Measurements from ENCODE around the gene ACKR4.

ACKR4 gene

DNA sequence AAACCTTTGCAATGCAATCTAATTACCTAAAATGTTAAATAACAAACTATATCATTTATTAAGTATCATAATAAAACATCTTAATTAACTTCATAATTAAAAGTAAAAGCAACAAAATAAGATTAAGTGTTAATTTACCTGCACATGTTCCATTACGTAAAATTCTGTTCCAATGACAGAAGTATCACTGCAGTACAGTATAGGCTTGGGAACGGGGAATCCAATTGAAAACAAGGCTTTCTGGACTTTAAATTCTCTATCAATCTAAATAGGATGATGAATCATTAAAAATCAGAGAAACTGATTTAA, 45.4 kb downstream of the ACKR4 start:
- Histone ChIP-seq H3K9me3 (no peaks in the 10 kb centered on the region), H3K4me1 (no peaks in the 10 kb centered on the region), H3K36me3 (peaks cover 15 to 32% (median 15%) of the 10 kb centered on the region in 3 donors), H3K4me3 (no peak overlapping the region), H3K27me3 (no peaks in the 10 kb centered on the region), H3K27ac (no peak overlapping the region)
- intact Hi-C loops (cut with DNase I; ENCODE audit: low total_unique reads), result no loop called here
- TF ChIP-seq, protein P1, sequence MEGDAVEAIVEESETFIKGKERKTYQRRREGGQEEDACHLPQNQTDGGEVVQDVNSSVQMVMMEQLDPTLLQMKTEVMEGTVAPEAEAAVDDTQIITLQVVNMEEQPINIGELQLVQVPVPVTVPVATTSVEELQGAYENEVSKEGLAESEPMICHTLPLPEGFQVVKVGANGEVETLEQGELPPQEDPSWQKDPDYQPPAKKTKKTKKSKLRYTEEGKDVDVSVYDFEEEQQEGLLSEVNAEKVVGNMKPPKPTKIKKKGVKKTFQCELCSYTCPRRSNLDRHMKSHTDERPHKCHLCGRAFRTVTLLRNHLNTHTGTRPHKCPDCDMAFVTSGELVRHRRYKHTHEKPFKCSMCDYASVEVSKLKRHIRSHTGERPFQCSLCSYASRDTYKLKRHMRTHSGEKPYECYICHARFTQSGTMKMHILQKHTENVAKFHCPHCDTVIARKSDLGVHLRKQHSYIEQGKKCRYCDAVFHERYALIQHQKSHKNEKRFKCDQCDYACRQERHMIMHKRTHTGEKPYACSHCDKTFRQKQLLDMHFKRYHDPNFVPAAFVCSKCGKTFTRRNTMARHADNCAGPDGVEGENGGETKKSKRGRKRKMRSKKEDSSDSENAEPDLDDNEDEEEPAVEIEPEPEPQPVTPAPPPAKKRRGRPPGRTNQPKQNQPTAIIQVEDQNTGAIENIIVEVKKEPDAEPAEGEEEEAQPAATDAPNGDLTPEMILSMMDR (IDR thresholded peaks at IDR 0.05), result no peak
- no peak for DNase-seq

DNA sequence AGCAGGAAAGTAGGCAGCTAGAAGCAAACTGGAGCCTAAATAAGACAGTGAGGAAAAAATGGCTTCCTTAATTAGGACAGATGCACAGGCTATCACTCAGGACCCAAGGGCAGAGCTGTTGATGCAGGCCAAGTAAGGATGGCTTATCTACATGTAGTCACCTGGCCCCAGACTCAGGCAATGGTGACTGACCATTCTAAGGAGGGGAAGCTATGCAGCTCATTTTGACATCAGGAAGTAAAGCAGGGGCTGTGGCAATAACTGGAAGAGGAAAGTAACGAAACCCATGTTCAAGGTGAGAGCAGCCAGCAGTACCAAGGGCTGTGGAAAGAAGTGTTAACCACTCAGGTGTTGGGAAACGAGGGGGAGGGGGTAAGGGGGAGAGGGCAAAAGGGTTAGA, 46.3 kb downstream of the ACKR4 start:
- TF ChIP-seq, protein P1 (IDR thresholded peaks at IDR 0.05), result no peak
- Histone ChIP-seq H3K36me3 (peaks cover 11 to 31% (median 13%) of the 10 kb centered on the region in 3 donors), H3K4me1 (no peaks in the 10 kb centered on the region), H3K27me3 (no peaks in the 10 kb centered on the region), H3K9me3 (no peaks in the 10 kb centered on the region), H3K4me3 (no peak overlapping the region), H3K27ac (no peak overlapping the region)
- intact Hi-C loops (cut with DNase I; ENCODE audit: low total_unique reads), result no loop called here
- DNase-seq, result no peak

DNA sequence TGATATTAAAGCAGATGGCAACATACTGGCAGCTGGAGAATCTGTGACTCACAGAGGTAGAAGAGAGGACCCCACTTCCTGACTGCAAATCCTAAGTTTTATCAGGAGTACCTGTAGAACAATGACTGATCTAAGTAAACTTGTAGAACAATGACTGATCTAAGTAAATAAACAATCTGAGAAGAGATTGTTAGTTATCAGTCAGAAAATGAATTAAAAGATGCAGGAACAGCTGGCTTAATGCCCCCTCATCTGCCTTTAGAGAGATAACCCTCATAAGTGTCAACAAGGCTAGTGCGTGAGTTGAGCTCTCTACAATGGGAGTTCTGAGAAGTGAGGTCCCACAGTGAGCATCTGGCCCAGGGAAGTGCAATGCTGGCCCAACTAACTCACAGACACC, 48.0 kb downstream of the ACKR4 start:
- Histone ChIP-seq H3K9me3 (no peaks in the 10 kb centered on the region), H3K4me1 (no peaks in the 10 kb centered on the region), H3K36me3 (peaks cover 0 to 14% (median 0%) of the 10 kb centered on the region in 3 donors), H3K27me3 (no peaks in the 10 kb centered on the region), H3K27ac (no peak overlapping the region), H3K4me3 (no peak overlapping the region)
- intact Hi-C loops (cut with DNase I; ENCODE audit: low total_unique reads), result loop anchor here (2.0 kb wide), 1 partner anchor 108 kb away; no protein-coding TSS in a partner anchor
- DNase-seq, result no peak
- TF ChIP-seq, protein P1 (IDR thresholded peaks at IDR 0.05), result no peak

DNA sequence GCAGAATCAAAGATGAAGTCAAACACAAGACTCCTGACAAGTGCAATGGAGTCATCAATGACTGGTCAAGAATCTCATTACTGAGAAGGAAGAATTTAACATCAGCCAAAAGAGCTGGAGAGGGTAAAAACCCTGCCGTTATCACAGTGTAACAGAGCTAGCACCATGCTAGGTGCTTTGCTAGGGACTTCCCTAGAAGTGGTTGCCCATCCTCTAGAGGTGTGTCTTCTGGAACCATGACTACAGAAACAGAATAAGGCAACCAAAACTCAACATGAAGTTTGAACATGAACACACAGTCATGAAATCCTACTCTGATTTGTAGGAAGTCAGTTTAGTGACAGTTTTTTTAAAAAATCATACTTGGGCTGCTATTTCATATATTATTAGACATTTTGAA, 53.1 kb downstream of the ACKR4 start:
- Histone ChIP-seq H3K4me3 (no peak overlapping the region), H3K27me3 (no peaks in the 10 kb centered on the region), H3K27ac (no peak overlapping the region), H3K9me3 (no peaks in the 10 kb centered on the region), H3K36me3 (no peaks in the 10 kb centered on the region), H3K4me1 (no peaks in the 10 kb centered on the region)
- DNase-seq, result no peak
- TF ChIP-seq, protein P1 (IDR thresholded peaks at IDR 0.05), result no peak
- intact Hi-C loops (cut with DNase I; ENCODE audit: low total_unique reads), result no loop called here
